Limb (tissue), 2 donors: ENCODE results near the gene PMEPA1.
A peak's percentile ranks its signal among the peaks of the same experiment; 100 is the strongest.

ENCODE experiments used
- DNase-seq, 2 donors: peaks; one replicate each; pipeline ENCODE4 v3.0.0-alpha.2; 2016; ENCODE audit errors: extremely low spot score in 2 of 2

PMEPA1 gene

DNA sequence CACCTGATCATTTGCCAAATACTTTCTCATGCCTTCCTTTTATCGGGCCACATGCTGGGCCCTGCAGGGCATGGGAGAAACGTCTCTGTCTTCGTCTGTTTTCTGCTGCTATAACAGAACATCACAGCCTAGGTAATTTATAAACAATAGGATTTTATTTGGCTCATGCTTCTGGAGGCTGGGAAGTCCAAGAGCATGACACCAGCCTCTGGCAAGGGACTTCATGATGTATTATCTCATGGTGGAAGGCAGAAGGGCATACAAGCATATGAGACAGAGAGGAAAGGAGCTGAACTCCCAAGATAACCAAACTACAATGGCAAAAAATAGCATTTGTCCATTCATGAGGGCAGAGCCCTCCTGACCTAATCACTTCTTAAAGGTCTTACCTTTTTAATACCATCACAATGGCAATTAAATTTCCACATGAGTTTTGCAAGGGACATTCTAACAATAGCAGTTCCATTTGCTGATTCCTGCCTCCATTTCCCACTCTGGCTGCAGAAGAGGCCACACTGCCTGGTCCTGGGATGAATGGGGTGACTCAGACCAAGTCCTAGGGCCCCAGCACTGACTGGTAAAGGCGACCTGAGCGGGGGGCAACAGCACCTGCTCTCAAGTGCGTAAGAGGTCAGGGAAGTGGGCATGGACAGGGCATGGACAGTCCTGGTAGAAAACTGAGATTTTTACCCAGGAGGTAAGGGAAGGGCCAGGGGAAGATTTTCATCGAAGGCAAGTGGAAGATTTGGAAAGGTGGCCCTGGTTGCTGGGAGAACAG is 84.4 kb downstream of the PMEPA1 start:
- no peak for DNase-seq

DNA sequence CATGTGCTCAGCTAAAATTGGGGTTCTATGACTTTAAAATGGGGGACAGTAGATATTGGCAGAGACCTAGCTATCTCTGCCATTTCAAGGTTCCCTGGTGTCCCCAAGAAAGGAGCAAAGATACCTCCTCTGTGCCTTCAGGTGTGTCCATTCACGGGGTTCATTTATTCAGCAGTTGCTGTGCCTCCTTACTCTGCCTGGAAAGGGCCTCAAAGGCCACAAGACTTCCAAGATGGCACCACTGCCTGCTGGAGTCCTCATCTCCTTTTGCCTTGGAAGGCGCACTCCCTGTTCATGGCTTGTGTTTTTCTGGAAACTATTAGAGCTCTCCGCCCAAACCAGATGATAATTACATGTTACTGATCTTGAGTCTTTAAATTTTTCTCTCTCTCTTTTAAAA is 85.7 kb downstream of the PMEPA1 start:
- peak in 1 of 2 donors; percentile 8 for DNase-seq

DNA sequence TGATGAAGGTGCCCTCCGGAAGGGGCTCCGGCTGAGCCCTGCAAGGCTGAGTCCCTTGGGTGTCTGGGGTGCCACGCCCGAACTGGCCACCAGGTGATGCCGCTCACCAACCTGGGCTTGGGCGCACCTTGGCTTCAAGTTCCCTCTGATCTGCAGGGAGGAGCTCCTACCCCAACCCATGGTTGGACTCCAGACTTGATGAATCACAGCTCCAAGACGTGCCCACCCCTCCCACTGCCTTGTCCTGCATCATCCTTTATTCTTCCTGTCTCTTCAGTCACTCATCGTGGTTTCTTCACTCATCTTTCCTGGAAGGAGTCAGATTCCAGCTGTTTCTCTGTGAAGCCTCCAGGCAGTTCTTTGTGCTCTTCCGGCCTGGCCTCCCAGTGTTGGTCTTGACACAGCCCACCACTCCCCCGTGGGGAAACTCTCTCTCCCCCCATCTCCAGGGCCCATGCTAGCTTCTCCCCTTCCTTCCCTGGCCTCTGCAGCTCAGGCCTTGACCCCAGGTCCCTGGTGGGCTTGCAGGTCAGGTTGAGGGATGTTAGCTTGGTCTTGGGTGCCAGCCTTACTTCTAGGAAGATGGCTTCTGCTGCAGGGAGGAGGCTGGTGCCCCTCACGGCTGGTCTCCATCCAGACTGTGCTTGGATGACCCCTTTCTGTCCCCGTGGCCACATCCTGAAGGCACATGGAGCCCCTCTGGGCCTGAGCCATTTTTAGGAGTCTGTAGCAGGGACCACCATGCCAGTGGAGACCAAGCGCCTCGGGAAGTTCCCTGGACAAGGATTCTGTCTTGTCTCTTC is 87.0 kb downstream of the PMEPA1 start:
- DNase-seq = peak; percentile 17 to 70

DNA sequence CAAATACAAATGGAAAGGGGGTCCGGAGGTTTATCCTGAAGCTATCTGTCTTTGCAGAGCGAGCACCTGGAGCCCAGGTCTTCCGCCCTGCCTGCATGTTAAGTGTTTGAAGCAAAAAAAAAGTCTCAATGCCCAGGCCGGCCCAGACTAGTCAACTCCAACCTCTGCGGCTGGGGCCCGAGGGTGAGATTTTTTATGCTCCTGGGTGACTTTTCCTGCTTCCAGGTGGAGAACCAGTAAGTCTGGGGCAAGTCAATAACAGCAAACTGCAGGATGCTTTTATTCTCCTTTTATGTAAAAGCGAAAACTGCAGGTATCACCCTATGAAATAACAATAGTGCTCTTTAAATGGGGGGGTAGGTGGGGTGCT is 87.6 kb downstream of the PMEPA1 start:
- DNase-seq = no peak

DNA sequence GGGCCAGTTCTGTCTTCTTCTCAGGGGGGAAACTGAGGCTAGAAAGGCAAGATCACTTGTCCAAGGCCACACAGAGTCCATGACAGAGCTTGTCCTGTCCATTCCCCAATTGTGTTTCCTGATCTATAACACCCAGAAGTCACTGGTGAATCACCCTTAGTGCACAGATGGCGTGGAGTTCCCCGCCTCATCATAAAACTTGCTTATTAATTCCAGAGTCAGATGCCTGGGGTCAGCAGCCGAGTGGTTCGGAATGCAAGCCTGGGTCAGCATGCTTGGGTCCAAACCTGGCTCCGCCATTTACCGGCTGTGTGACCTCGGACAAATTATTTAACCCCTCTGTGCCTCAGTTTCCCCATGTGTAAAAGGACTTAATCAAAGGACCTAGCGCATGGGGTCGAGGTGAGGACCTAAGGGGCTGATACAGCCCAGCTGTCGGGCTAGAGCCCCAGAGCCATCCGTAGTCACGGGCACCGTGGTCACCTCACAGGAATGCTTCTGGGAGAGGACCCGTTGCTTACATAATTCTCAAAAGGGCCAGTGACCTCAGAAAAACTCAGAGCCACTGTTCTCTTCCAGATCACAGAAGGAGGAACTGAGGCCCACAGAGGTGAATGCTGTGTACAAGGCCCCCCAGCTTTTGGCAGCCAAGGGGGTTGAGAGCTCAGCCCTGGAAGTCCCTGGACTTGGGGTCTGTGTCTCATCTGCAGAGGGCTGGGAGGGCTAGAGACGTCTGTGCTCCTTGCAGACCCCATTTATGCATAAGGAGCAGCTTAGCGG is 88.2 kb downstream of the PMEPA1 start:
- no peak for DNase-seq

DNA sequence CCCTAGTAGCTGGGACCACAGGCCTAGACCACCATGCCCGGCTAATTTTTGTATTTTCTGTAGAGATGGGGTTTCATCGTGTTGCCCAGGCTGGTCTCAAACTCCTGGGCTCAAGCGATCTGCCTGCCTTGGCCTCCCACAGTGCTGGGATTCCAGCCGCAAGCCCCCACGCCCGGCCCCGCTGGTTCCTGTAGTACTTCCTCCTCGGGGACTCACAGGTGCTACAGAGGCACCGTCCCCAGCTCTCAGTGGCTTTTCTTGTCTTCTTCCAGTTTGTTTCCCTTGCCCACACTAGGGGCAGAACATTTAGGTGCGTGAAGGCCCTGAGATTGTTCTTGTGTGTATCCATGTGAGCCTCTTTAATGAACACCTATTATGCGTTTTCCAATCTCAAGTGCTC is 88.8 kb downstream of the PMEPA1 start:
- DNase-seq = no peak

DNA sequence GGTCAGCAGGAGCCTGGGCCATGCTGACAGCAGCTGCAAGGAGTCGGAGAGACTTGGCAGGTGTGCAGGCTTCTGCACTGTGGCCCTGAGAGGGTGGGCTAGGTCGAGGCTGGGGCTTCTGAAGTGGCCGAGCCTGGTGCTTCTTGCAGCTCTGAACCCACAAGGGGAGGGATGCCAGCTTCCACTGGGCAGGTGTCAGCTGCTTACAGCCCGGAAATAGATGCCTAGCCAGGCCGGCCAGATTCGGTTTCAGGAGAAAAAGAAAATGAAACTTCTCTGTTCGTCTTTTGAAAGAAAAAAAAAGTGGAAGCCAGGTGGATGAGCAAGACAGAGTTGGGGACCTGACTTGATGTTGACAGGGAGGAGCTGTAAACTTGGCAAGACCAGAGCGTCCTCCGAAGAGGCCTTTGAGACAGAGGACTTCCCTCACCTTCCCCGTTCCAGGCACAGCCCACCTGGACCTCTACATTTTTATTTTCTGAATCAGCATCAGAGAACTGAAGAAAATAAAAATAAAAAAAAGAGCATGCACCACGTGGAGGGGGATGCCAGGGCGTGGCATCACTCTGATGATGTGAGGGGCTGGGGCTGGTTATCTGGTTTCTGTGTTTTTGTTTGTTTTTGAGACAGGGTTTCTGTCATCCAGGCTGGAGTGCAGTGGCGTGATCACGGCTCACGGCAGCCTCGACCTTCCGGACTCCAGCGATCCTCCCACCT is 89.4 kb downstream of the PMEPA1 start, which contains the start of gene ZBP1:
Gene ZBP1, minus strand, starts transcription at position 153 of the 717 bp plus-strand sequence. Its CDS starts 131 bp downstream, at position 22.
- DNase-seq = no peak

DNA sequence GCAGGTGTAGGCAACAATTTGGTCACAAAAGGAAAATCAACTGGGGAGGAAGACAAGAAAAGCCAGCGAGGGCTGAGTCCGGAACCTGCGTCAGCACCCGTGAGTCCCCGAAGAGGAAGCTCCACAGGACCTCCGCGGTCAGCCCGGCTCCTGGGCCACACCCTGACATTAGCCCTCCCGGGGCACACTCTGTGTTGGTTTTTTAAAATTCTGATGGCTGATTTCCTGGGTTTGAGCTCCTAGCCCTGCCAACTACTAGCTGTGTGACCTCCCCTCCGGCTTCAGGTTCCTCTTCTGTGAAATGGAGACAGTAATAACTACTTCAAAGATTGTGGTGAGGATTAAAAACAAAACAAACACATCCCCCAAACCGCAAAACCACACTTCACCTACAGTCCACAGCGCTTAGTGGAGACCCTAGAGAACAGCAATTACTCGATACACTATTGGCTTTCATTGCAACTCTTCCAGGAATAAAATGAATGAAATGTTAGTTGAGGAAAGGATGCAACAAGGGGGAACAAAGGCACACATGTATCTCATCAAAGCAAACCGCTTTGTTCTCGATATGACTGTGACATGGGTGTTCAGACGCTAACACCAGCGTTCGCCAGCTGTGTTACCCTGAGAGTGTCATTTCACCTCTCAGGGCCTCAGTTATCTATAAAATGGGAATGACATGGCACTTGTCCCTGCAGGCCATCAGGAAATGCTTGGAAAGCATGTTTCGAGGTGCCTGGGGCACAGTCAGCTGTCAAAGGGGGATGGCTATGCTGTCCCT is 90.6 kb downstream of the PMEPA1 start:
- no peak for DNase-seq

DNA sequence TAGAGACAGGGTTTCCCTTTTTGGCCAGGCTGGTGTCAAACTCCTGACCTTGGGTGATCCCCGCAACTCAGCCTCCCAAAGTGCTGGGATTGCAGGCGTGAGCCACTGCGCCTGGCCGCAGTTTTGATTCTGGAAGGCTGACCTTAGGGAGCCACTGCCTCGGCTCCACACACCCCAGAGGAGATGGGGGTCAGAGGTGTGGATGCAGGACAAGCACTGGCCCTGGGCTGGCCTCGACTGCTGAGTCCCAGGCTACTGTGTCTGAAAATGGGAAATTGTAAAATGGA is 91.1 kb downstream of the PMEPA1 start:
- no peak for DNase-seq

DNA sequence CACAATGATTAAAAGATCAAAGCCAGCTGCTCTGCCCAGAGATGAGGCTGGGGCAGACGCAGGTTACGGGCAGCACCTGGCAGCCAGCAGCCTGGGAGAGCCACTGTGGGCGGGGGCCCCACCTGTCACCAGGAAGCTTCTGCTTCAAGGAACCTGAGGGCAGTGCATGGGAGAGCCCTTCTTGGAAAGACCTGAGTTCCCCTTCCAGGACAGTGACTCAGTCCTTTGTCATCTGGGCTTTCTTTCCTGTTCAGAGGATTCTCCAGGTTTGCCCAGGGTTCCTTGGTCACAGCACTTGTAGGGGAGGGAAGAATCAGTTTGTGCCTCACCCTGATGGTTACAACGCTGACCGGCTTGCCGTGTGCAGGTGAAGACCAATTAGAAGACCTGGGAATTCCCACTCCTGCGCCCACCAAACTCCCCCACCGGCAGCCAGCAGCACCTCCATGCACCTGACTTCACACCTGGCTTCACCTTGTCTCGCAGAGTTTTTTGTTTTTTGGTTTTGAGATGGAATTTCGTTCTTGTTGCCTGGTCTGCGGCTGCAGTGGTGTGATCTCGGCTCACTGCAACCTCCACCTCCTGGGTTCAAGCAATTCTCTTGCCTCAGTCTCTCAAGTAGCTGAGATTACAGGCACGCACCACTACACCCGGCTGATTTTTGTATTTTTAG is 91.6 kb downstream of the PMEPA1 start:
- no peak for DNase-seq

DNA sequence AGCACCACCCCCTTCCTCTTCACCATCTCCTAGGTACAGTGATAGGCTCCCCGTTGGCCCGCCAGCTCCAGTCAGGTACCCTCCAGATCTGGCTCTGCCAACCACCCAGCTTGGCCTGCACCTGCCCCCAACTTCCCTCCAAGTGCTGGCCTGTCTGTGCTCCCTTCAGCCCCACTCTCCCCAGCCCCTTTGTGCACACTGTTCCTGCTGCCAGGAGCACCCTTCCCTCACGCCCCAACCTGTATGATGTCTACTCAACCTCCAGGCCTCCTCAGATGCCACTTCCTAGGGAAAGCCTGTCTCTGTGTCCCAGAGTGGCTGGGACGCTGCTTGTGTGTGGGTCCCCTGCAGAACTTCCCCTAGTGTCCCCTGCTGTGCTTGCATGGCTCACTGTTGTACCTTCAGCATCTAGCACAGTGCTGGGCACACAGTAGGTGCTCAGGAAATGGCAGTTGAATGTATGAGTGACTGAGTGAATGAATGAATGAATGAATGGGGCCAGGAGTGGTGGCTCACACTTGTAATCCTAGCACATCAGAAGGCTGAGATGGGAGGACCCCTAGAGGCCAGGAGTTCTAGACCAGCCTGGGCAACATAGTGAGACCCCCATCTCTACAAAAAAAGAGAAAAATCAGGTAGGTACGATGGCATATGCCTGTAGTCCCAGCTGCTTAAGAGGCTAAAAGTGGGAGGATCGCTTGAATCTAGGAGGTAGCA is 92.6 kb downstream of the PMEPA1 start:
- DNase-seq = no peak

DNA sequence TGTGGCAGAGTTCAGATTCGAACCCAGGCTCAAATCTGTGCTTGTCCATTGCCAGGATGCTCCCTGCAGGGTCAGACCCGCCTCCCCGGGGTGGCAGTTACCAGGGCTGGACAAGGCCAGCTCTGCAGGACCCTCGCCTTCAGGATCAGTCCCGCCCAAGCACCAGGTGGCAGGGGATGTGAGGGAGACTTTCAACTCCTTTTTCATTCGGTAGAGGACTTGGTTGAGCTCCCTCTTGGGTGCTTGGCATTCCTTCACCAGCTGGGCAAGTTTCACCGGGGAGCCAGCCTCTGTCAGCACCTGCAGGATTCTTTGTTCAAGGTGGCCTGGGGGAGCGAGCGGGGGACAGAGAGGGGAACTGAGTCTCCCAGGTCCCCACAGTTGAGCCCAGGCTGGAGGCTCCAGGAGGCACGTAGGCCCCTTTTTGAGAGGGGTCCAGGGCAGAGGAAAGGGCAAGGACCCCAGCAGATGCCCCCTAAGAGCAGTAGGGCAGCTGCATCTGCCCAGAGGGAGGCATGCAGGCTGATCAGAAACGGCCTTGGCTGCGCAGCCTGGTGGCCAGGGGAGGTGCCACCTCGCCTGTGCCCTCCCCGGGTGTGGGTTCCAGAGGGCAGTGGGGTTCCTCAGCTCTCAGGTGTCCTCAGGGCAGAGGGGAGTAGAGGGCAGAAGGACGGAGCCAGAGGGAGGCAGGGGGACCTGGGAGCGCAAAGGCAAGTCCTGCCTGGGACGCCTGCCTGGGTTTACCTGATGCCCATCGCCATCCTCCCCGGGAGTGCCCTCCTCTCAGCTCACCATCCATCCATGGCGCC is 93.5 kb downstream of the PMEPA1 start:
- DNase-seq = no peak

DNA sequence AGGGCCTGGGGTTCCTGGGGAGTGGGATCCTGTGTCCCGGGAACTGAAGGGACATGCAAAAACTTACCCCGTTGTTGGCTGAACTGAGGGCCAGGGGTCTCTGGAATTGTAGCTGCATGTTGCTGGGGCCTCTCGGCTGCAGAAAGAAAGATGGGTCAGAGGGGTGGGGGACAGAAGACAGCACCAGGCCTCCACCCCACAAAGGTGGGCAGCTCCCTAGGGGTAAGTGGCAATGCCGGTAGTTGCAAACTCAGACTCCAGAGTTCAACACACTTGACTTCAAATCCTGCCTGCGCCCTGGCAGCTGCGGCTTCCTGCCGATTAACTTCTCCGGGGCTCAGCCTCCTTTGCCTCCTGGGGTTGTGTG is 94.4 kb downstream of the PMEPA1 start:
- DNase-seq = no peak

DNA sequence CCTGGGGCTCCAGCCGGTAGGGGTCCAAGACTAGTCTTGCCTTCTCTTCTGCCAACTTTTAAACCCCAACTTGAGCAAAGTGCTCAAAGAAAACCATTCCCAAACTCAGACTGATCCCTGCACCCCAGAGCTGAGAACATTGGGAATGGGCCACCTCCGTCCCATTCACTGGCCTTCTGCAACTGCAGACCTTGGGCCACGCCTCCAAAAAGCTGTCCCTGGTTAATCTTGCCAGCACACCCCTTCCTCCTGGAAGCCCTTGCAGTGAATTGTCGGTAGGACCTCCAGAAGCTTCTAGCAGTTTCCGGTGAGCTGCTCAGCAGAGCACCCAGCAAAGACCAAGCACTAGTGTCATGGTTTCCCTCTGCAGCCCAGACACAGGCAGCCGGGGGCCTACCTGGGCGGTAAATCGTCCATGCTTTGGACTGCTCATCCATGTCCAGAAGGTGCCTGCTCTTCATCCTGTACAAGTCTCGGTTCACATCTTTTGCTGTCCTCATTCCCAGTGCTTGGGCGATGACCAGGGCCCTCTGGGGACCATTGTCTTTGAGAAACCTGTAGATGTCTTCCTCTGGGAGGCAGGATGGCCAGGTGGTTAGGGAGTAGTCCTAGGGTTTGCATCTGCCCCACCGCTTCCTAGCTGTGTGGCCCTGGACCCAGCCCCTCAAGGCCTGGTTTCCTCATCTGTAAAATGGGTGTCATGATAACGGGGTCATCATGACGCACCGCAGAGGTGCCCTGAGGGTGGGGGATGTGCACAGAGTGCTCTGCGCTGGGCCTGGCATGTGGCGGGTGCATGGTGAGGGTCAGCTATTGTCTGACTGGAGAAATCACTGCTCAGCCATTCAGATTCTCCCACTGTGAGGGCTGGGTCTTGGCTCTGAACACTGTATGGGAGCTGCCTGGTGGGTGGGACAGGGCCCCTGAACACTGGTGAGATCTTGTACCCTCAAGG is 95.0 kb downstream of the PMEPA1 start:
- no peak for DNase-seq

DNA sequence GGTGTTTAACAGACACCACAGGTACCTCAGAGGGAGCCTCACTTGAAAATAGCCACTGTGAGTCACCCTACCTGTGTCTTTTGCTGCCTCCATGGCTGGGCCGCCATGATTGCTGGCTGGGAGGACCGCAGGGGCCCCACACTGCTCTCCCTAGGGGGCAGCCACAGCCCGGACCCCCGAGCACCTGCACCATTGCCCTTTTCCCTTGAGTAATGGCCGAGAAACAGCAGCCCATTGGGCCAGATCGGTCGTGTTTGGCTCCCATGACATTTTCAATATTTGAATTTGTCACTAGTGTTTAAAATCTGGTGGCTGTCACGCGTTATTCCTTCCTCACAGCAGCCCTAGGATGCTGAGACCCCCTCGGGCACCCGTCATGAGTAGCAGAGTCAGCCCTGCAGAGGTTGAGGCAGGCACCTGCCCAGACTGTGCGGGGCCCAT is 96.3 kb downstream of the PMEPA1 start:
- peak in 1 of 2 donors; percentile 9 for DNase-seq

DNA sequence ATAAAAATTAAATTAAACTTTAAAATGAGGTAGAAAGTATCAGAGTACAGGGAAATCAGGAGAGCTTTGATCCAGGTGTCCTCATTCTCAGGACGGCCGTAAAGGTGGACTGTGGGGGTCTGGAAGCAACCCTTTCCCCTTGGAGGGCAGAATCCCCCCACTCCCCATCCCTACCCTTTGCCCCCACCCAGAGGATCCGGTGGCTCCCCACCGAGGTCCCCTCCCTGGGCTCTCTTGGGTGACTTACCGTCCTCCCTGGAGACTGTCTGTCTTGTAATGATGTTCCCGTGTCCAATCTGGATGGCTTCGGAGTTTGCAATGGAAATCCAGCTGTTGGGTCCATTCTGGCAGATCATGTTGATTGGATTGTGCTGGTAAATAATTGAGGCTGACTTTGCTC is 96.9 kb downstream of the PMEPA1 start:
- no peak for DNase-seq

DNA sequence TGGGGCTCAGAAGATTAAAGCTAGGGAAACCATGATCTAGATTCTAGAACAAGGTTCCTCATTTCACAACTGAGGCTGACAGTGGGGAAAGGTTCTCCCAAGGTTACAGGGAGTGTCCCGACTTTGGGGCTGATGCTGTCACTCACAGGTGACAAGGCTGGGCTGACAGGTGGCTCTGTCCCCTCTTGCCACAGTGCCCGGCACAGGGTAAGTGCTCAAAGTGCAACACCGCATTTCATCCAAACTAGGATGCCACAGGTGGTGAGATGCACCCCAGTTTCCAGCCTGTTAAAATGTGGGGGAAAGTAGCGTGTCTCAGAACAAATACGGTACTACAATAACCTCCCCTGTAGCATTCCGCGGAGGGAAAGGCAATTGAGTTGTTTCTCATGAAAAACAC is 97.4 kb downstream of the PMEPA1 start:
- DNase-seq = peak in 1 of 2 donors; percentile 11
